ENCODE data around the gene CBX5.

DNA sequence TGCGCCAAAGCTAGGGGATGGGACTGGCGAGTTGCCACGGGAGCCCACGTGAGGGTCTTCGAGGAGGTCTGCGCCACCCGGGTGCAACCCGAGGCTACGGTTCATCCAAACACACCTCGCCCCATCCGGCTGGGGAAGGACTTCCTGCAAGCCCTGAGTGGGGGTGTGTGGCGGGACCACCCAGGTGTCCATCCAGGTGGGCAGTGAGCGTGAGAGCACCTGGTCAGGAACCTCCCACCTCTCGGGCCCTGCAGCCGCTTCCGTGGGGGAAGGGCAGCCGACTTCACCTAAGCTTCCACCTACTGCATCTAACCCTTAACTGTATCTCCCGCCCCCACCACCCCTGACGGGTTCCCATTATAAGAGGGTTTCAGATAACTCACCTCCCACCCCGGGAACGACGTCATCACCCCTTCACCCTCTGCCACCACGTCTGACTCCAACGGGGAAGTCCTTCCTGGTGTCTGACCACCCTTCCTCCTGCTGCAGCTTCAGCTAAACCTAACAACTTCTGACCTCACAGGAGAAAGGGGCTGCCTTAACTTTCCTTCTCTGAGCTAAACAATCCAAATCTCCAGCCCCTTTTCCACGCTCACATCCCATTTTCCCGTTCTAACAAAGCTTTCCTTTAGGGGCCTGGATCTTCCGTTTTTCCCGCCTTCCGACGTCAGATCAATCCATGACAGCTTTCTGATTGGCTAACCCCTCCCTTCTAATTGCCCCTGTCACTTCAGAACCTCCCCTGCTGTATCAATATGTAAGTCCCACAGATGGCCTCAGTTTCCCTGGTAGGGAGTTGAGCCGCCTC, 63.7 kb downstream of the CBX5 start:
- TF ChIP-seq POLR2AphosphoS5 (IDR thresholded peaks at IDR 0.05), result no peak
- TF ChIP-seq POLR2A (IDR thresholded peaks at IDR 0.05), result no peak
- TF ChIP-seq CTCF (IDR thresholded peaks at IDR 0.05), result no peak
- no peak for TF ChIP-seq EP300 (IDR thresholded peaks at IDR 0.05)

Data from stomach (tissue), 4 donors.